Hepatic stellate cell (primary cell): Measurements from ENCODE around the gene DNM2.
"Not testable (repeated sequence)": the region's sequence is repeated elsewhere in the genome, so short reads cannot be mapped to it uniquely, and the experiment has no call there.

ENCODE experiments used
- DNase-seq: peaks from one replicate; pipeline ENCODE4 v3.0.0; 2011; ENCODE audit warnings: low spot score

Gene DNM2

DNA sequence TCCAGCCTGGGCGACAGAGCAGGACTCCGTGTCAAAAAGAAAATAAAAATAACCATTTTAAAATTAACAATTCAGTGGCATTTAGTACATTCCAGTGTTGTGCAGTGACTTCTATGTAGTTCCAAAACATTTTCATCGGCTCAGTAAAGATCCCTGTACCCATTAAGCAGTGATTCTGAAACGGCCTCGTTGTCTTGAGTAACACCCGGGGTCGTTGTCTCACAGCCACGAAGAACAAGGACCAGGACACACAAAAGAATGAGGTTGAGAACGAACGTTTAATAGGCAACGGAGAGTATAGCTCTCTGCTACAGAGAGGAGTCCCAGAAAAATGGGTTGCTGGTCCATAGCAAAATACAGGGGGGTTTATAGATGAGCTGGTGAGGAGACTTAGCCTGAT lies 120.5 kb downstream of the DNM2 start:
- DNase-seq = no peak

DNA sequence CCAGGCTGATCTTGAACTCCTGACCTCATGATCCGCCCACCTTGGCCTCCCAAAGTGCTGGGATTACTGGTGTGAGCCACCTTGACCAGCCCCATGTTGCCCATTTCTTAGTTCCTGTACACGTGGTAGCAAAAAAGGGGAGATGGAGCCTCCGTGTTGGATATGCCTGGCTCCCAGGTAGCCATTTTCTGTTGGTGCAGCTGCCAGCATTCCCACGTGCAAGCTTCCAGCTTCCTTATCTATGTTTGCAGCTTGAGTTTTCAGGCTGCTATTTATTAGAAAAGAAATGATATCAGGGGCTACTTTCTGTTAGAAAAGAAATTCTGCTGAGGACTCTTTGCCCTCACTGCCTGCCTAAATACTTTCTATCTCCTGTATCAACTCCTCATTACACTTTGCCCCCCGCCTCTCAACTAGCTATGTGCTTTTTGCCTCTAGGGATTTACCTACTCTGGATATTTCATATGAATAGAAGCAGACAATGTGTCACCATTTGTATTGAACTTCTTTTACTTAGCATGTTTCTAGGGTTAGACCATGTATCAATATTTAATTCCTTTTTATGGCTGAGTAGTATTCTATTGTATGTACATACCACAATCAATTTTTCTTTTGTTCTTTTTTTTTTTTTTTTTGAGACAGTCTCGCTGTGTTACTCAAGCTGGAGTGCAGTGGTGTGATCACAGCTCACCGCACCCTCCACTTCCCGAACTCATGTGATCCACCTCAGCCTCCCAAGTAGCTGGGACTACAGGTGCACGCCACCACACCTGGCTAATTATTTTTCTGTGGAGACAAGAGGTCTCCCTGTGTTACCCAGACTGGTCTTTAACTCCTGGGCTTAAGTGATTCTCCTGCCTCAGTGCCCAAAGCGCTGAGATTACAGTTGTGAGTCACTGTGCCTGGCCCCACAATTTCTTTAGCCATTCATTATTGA lies 121.5 kb downstream of the DNM2 start:
- no peak for DNase-seq

DNA sequence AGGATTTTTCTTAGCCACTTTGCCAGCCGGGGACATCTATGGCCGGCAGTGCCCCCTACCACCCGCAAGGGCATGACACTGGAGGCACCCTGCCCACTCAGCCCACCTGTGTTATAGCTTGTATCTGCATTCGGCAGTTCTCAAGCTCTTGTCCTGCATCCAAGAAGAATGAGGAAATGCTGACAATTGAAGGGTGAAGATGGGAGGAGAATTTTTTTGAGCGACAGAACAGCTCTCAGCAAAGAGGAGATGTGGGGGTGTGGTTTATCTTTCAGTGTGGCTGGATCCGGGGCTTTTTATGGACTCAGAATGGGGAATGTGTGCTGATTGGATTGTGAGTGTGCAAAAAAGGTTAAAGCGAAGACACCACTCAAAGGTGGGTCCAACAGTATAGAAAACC lies 124.9 kb downstream of the DNM2 start:
- DNase-seq = no peak

DNA sequence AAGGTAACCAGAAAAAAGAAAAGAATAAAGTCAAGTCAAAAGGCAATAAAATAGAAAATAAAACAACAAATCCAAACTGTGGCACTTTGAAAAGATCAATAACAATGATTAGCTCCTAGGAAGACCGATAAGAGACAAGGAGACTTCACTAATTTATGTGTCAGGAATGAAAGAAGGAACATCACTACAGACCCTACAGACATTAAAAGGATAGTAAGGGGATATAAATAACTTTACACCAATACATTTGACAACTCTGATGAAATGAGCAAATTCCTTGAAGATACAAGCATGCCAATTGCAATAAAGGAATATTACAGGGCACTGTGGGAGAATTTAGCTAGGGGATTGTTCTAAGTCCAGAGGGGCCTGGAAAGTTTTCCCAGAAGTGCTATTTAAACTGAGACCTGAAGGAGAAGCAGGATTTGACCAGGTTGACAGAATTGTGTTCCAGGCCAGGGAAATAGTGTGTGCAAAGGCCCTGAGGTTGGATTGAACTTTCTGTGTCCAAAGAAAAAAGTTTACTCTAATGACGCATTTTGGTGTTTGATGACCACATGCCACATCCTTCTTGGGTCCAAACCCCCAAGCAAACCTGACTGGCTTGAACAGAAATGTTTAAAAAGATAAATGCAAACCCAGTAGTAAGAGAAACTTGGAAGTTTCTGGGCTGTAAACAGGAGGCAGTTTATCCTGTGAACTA lies 128.8 kb downstream of the DNM2 start:
- DNase-seq = no peak

DNA sequence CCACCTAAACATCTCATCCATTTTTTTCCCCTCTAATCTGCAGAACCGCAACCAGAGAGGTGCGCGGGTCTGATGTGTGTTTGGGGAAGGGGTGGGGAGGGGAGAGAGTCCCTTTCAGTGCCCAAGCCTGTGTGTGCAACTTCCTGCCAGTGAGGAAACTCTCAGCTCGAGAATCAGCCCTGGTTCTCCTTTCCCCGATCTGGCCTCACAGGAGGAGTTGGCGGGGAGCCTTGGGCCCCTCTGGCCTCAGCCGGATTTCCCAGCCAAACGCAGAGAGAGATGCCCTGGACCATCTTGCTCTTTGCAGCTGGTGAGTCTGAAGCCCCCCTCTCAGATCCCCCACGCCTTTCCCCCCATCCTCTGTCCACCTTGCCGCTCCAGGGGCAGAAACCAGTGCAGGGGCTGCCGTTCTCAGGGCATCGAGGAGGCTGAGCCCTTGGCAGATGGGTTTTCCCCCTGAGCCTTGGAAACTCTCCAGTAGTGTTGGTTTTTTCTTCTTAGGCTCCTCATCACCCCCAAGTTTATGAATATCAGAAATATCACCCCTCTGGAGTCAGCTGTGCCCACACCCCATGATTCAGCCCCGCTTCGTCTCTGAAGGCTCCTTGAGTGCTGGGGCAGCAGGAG lies 130.5 kb downstream of the DNM2 start, which contains the start of gene C19orf38:
Gene C19orf38 (plus strand): TSS at position 186 of the 627 bp plus-strand sequence. CDS start 94 bp downstream, at position 280.
- DNase-seq = no peak

DNA sequence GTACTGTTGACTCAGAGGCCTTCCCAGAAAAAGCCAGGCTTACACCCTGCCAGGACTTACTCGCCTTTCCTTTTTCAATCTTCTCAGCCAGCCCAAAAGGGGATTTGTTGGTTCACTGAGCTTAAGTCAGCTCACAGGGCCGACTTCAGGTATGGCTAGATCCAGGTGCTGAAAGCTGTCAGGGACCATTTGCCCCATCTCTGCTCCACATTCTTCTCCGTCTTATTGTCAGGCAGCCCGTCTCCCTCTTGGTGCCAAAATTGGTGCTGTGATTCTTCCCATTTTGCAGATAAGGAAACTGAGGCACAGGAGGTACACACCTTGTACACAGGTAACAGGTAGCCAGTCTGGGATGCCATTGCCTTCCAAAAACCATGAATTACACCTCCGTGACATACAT lies 132.8 kb downstream of the DNM2 start:
- no peak for DNase-seq

DNA sequence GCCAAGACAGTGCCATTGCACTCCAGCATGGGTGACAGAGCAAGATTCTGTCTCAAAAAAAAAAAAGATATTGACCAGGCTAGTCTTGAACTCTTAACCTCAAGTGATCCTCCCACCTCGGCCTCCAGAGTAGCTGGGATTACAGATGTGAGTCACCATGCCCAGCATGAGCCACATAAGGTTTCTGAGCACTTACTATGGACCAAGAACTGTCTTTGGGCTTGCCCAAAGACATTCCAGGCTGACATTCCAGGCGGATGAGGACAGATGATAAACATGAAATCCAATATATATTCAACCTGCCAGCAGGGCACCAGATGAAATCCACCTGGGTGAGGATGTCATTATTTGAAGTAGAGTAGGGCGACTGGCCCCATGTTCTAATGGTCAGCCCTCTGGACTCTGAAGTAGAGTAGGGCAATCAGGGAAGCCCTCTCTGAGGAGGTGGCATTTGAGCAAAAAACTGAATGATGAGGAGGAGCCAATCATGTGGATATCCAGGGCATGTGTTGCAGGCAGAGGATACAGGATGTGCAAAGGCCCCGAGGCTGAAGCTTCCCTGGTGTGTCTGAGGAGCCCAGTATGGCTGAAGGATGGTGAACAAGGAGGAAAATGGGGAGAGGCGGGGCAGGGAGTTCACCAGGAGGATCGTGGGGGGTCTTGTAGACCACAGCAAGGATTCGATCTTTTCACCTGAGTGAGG lies 134.4 kb downstream of the DNM2 start:
- DNase-seq = peak; percentile 50

DNA sequence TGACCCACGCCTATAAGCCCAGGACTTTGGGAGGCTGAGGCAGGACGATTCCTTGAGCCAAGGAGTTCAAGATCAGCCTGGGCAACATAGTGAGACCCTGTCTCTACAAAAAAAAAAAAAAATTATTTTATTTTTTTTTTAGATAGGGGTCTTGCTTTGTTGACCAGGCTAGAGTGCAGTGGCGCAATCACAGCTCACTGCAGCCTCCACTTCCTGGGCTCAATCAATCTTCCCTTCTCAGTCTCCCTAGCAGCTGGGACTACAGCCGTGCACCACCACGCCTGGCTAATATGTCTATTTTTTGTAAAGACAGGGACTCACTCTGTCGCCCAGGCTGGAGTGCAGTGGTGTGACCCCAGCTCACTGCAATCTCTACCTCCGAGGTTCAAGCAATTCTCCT lies 135.1 kb downstream of the DNM2 start:
- DNase-seq = no peak

DNA sequence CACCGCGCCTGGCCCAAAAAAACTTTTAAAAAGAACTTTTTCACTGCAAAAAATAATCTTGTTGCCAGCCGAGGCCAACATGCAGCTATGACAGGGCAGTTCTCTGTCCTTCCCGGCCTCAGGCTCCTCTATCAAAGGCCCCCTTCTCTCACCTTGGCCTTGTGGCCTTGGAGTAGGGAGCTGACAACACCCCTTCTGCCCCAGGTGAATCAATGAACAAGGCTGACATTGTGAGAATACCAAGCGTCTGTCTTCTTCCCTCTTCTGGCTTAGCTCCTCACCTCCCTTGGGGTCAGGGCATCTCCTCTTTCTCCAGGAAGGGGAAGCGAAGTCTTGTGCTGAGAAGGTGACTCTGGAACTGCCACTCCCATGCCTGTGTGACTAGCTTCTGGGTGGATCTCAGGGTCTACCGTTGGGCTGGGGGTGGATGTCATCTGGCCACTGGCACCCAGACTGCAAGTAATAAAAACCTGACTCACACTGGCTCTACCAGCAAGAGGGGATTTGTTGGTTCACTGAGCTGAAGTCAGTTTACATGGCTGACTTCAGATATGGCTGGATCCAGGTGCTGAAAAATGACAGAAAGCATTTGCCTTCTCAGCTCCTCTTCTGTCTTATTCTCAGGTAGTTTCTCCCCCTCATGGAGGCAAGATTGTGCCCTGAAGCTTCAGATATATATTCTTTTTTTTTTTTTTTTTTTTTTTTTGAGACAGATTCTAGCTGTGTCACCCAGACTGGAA lies 136.6 kb downstream of the DNM2 start:
- DNase-seq = no peak

DNA sequence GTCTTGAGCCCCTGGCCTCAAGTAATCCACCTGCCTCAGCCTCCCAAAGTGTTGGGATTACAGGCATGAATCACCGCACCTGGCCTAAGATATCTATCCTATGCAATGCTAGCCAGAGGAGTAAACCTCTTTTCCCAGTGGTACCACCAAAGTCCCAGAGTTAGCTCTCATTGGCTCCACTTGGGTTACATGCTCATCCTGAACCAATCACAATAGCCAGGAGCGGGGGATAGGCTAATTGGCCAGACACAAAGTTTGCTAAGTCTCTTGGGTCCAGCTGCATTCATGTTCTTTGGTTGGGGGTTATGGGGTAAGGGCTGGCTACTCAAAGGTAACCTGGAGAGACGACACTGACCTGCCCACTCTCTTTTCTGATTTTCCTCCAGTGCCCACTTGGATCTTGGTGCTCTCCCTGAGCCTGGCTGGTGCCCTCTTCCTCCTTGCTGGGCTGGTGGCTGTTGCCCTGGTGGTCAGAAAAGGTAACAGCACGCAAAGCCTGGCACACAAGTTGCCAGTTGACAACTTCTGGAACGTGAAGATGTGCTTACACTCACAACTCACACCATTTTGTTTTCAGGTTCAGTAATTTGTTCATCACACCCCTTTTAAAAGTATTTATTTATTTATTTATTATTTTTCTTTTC lies 138.1 kb downstream of the DNM2 start:
- no peak for DNase-seq

DNA sequence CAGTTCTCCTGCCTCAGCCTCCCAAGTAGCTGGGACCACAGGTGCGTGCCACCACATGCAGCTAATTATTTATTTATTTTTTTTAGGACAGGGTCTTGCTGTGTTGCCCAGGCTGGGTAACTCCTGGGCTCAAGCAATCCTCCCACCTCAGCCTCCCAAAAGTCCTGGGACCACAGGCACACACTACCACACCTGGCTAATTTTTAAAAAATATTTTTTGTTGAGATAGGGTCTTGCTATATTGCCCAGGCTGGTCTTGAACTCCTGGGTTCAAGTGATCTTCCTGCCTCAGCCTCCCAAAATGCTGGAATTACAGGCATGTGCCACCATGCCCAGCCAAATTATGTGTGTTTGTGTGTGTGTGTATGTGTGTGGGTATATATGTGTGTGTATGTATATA lies 139.0 kb downstream of the DNM2 start:
- DNase-seq = not testable (repeated sequence)

DNA sequence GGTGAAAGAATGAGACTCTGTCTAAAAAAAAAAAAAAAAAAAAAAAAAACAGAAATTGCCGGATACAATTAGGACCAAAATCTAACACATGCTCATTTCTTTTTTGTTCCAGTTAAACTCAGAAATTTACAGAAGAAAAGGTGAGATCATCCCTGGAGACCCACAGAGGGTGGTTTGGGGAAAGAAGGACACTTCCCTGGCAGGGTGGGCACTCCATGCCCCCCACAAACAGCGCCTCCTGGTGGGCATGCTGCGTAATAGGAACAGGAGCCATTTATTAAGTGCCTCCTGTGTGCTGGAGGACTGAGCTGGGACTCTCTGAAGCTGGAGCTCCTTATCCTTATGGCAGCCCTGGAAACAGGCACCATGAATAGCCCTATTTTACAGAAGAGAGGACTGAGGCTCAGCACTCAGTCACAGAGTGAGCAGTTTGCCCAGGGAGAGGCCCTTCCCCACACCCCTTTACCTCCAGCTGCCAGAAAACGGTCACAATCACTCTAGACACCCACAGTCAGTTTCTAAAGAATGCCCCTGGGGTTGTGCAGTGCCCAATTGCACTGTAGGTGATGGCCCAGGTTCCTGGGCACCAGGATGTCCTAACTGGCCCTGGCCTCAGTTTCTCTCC lies 140.4 kb downstream of the DNM2 start:
- no peak for DNase-seq

DNA sequence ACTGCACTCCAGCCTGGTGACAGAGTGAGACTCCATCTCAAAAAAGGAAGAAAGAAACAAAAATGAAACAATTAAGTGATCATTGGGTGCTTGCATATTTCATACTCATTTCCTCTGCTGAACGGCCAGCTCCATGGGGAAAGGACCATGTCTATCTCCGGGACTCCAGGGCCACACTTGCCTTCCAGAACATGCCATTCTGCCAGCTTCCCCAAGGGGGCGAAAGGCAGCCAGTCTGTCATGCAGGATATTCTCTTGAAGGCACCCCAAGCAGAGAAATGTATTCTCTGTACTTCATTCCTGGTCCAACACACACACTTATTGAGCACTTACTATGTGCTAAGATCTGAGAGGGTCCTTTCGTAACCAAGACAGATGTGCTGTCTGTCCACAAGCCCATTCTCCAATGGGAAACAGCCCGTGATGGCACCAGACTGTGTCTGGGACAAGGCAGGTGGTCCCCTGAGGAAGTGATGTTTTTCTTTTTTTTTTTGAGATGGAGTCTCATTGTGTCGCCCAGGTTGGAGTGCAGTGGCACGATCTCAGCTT lies 143.3 kb downstream of the DNM2 start:
- no peak for DNase-seq

DNA sequence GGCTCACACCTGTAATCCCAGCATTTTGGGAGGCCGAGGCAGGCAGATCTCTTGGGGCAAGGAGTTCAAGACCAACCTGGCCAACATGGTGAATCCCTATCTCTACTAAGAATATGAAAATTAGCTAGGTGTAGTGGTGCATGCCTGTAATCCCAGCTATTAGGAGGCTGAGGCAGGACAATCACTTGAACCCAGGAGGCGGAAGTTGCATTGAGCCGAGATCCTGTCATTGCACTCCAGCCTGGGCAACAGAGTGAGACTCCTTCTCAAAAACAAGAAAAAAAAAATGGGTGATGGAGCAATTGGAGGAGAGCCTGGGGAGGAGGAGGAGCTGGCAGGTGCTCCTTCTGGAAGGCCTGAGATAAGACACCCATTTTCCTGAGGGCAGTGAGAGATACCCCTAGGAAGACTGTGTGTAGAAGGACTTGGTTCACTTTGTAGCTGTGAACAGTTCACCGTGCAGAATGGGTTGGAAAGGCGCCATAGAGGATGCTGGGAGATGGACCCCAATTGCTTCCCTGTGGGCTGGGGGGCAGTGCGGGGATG lies 144.8 kb downstream of the DNM2 start:
- DNase-seq = no peak

DNA sequence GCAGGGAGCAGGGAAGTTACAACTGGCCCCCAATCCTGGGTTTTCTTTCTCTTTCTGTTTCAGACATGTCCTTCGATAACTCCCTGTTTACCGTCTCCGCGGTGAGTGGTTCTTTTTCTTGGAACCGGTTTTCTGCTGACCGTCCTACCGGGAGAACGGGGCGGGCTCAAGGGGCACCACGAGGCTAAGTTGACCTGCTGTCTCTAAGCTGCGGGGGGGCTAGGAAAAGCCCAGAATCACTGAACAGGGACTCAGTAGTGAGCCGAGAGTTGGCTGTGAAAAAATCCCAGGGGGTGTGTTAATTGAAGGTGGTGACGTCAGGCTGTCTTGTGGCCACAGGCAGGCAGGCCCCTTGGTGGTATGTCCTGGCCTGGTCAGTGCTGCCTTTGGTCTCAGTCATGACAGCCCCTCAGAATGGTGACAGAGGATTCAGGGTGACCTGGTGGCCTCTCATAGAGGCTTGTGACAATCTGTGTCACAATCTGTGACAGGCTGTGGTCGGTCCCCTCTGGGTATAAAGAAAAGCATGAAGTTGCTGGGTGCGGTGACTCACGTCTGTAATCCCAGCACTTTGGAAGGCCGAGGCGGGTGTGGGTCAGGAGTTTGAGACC lies 145.3 kb downstream of the DNM2 start:
- DNase-seq = peak; percentile 77

DNA sequence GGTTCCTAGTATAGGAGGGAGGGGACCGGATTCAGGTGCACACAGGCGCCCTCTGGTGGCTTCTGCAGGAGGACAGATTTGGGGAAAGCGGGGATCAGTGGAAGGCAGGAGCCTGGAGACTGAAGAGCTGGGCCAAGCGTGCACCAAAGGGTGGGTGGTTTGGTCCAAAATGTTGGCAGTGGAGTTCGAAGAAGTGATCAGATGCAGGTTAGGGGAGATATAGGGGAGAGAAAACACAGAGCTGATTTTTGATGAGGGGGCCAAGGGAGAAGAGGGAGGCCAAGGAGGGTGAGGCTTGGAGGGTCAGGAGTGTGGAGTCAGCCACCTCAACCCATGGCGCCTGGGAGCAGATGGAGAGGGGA lies 146.6 kb downstream of the DNM2 start:
- DNase-seq = peak; percentile 93

DNA sequence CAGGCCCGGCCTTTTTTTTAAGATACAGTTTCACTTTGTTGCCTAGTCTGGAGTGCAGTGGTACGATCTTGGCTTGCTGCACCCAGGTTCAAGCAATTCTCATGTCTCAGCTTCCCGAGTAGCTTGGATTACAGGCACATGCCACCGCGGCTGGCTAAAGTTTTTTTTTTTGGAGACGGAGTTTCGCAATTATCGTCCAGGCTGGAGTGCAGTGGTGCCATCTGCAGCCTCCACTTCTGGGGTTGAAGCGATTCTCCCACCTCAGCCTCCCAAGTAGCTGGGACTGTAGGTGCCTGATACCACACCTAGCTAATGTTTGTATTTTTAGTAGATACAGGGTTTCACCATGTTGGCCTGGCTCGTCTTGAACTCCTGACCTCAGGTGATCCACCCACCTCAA lies 148.6 kb downstream of the DNM2 start:
- DNase-seq = no peak

DNA sequence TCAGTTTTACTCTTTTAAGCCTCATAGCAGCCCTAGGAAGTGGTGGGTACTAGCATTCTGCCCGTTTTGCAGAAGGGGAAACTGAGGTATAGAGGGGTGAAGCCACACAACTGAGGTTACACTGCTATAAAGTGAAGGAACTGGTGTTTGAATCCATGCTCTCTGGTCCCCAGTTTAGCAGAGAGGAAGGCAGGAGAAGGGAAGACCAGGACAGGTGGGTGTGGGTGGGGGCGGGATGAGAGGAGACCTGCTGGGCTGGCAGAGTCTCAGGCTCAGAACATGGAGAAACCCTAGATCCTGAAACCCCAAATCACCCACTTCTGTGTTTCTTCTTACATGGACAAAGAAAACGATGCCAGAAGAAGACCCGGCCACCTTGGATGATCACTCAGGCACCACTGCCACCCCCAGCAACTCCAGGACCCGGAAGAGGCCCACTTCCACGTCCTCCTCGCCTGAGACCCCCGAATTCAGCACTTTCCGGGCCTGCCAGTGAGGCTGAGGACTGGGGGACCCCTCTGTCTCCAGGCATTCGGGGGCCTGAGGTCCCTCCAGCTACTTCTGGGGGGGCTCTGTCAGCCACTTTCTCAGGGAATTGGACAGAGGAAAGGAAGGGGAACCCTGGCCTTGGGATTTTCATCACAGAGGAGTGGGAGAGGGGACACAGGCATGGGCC lies 151.1 kb downstream of the DNM2 start:
- DNase-seq = no peak

DNA sequence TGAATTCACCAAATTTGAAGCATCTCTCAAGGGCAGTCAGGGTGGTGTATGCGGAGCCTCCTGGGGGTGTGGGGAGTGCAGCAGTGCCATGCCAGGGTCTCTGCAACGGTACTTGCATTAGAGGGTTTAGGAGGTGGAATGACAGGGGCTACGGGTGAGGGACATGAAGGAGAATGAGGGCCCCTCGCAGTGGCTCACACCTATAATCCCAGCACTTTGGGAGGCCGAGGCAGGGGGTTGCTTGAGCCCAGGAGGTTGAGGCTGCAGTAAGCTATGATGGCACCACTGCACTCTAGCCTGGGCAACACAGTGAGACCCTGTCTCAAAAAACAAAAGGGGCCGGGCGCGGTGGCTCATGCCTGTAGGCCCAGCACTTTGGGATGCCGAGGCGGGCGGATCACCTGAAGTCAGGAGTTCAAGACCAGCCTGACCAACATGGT lies 152.0 kb downstream of the DNM2 start:
- not testable (repeated sequence) for DNase-seq
